ENCODE measurements around the gene PLS1. TPM values are rescaled to one million over a fixed set of nuclear protein-coding genes. Genes with fewer than 3 reads are reported as not detected.

PLS1 gene
- total RNA-seq, 2 experiments from 2014 or later, result 4.0 to 7.2 TPM

DNA sequence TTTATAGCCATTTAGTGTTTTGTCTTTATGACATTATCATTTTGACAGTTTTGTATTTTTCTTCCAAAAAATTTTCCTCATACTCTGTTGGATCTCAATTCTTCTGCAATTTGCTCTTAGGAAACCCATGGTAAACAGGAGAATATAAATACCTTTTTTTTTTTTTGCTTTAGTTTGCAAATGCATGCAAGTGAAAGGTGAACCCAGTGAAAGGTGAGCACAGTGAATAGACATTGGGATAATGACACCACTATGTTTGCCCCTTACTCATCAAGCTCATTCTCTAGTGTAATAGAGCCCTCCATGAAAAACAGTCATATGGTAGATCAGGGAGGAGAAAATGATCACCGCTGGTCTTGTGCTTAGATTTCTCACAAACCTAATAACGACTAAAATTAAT, 68.6 kb downstream of the PLS1 start:
- BruUV-seq (replicated peaks), result no TSS peak
- no peak for TF ChIP-seq EZH2phosphoT487 (IDR thresholded peaks at IDR 0.05; ENCODE audit: borderline replicate concordance, low read depth, low read length)
- Histone ChIP-seq H3K4me3 (ENCODE audit: low read depth, low read length, poor library complexity, severe bottlenecking) (no peak overlapping the region), H4K20me1 (ENCODE audit: insufficient read depth, low read length) (no peaks in the 10 kb centered on the region), H3K4me1 (ENCODE audit: insufficient read depth, low read length, poor library complexity, severe bottlenecking) (no peaks in the 10 kb centered on the region), H2AFZ (ENCODE audit: low read length) (no peak overlapping the region), H3K79me2 (ENCODE audit: insufficient read depth, low read depth, low read length) (no peaks in the 10 kb centered on the region), H3K9me3 (ENCODE audit: low read length) (no peaks in the 10 kb centered on the region), H3K36me3 (ENCODE audit: insufficient read depth, low read length) (no peaks in the 10 kb centered on the region), H3K27ac (ENCODE audit: low read depth, low read length, poor library complexity, severe bottlenecking) (no peak overlapping the region), H3K9me2 (ENCODE audit: insufficient read depth, low read length) (no peaks in the 10 kb centered on the region), H3K4me2 (ENCODE audit: low read length) (no peak overlapping the region)
- CTCF ChIA-PET (ENCODE audit: unreplicated experiment), result no interaction called here
- DNase-seq (ENCODE audit: low spot score), result no peak
- intact Hi-C loops (cut with micrococcal nuclease; ENCODE audit: unreplicated experiment), result no loop called here
- POLR2A ChIA-PET, result interaction anchor here (0.6 kb wide), 1 partner anchor 125 kb away, joined by 3 read pairs; no protein-coding TSS in a partner anchor

DNA sequence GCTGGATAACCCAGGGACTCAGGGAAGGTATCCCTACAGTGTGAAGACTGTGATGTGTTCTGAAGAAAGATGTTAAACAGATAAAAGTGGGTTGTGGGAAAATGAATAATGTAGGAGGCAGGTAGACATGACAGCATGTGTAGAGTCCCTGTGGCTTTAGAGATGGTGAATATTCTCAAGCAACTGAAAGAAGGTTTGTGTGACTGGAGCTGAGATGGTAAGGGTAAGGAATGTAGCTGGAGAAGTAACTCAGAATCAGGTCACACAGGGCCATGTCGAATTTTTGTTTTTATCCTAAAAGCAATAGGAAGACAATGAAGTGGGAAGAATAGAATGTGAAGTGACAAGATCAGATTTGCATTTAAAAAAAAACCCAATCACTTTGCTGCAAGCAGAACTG, 73.9 kb downstream of the PLS1 start:
- Histone ChIP-seq H2AFZ (ENCODE audit: low read length) (no peak overlapping the region), H3K4me1 (ENCODE audit: insufficient read depth, low read length, poor library complexity, severe bottlenecking) (no peaks in the 10 kb centered on the region), H3K9me3 (ENCODE audit: low read length) (no peaks in the 10 kb centered on the region), H3K9me2 (ENCODE audit: insufficient read depth, low read length) (no peaks in the 10 kb centered on the region), H3K4me3 (ENCODE audit: low read depth, low read length, poor library complexity, severe bottlenecking) (no peak overlapping the region), H3K4me2 (ENCODE audit: low read length) (no peak overlapping the region), H3K79me2 (ENCODE audit: insufficient read depth, low read depth, low read length) (no peaks in the 10 kb centered on the region), H4K20me1 (ENCODE audit: insufficient read depth, low read length) (no peaks in the 10 kb centered on the region), H3K27ac (ENCODE audit: low read depth, low read length, poor library complexity, severe bottlenecking) (no peak overlapping the region), H3K36me3 (ENCODE audit: insufficient read depth, low read length) (no peaks in the 10 kb centered on the region)
- BruUV-seq (replicated peaks), result no TSS peak
- ChIA-PET POLR2A (interaction anchor here (0.6 kb wide), 3 partner anchors 146 to 157 kb away, joined by 3 read pairs; no protein-coding TSS in a partner anchor), CTCF (ENCODE audit: unreplicated experiment) (no interaction called here)
- DNase-seq (ENCODE audit: low spot score), result no peak
- TF ChIP-seq, protein P1, sequence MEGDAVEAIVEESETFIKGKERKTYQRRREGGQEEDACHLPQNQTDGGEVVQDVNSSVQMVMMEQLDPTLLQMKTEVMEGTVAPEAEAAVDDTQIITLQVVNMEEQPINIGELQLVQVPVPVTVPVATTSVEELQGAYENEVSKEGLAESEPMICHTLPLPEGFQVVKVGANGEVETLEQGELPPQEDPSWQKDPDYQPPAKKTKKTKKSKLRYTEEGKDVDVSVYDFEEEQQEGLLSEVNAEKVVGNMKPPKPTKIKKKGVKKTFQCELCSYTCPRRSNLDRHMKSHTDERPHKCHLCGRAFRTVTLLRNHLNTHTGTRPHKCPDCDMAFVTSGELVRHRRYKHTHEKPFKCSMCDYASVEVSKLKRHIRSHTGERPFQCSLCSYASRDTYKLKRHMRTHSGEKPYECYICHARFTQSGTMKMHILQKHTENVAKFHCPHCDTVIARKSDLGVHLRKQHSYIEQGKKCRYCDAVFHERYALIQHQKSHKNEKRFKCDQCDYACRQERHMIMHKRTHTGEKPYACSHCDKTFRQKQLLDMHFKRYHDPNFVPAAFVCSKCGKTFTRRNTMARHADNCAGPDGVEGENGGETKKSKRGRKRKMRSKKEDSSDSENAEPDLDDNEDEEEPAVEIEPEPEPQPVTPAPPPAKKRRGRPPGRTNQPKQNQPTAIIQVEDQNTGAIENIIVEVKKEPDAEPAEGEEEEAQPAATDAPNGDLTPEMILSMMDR (conservative IDR thresholded peaks at IDR 0.05; ENCODE audit: low read length), result no peak
- TF ChIP-seq EZH2phosphoT487 (IDR thresholded peaks at IDR 0.05; ENCODE audit: borderline replicate concordance, low read depth, low read length), result no peak
- intact Hi-C loops (cut with micrococcal nuclease; ENCODE audit: unreplicated experiment), result no loop called here

DNA sequence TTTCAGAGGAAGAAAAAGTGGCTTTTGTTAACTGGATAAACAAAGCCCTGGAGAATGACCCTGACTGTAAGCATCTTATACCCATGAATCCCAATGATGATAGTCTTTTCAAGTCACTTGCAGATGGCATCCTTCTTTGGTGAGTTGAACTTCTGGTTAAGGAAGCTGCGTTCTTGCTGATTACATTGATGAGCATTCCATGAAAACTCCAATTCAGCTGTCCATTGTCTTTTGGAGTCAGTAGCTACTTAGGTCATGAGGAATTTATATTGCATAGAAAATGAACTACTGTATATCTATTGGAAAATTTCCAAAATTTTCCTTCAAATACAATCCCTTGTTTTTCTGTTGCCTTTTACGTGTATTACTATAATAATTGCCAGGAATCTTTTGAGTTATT, 80.0 kb downstream of the PLS1 start:
- CTCF ChIA-PET (ENCODE audit: unreplicated experiment), result no interaction called here
- no peak for TF ChIP-seq EZH2phosphoT487 (IDR thresholded peaks at IDR 0.05; ENCODE audit: borderline replicate concordance, low read depth, low read length)
- TF ChIP-seq, protein P1 (conservative IDR thresholded peaks at IDR 0.05; ENCODE audit: low read length), result no peak
- no peaks in the 10 kb centered on the region for H3K9me3 ChIP-seq (ENCODE audit: low read length)
- intact Hi-C loops (cut with micrococcal nuclease; ENCODE audit: unreplicated experiment), result no loop called here
- no peak overlapping the region for H2AFZ ChIP-seq (ENCODE audit: low read length)
- POLR2A ChIA-PET, result no interaction called here
- H3K27ac ChIP-seq (ENCODE audit: low read depth, low read length, poor library complexity, severe bottlenecking), result no peak overlapping the region
- no peak overlapping the region for H3K4me3 ChIP-seq (ENCODE audit: low read depth, low read length, poor library complexity, severe bottlenecking)
- H3K36me3 ChIP-seq (ENCODE audit: insufficient read depth, low read length), result no peaks in the 10 kb centered on the region
- BruUV-seq (replicated peaks), result no TSS peak
- DNase-seq (ENCODE audit: low spot score), result no peak
- no peaks in the 10 kb centered on the region for H3K79me2 ChIP-seq (ENCODE audit: insufficient read depth, low read depth, low read length)
- no peak overlapping the region for H3K4me2 ChIP-seq (ENCODE audit: low read length)
- no peaks in the 10 kb centered on the region for H3K4me1 ChIP-seq (ENCODE audit: insufficient read depth, low read length, poor library complexity, severe bottlenecking)
- H3K9me2 ChIP-seq (ENCODE audit: insufficient read depth, low read length), result no peaks in the 10 kb centered on the region
- H4K20me1 ChIP-seq (ENCODE audit: insufficient read depth, low read length), result no peaks in the 10 kb centered on the region

Data from OCI-LY7 (cell line).